Testis (tissue), 3 donors: ENCODE measurements around the gene CLEC10A. TPM values are rescaled to one million over a fixed set of nuclear protein-coding genes. Genes with fewer than 3 reads are reported as not detected.

ENCODE experiments used
- DNase-seq: peaks from one replicate; pipeline ENCODE4 v3.0.0-alpha.2; 2019
- H3K27ac ChIP-seq, 2 donors: fragments of 200-600 bp; sonication (generic); one replicate each; pipeline ENCODE4 v1.5.1; 2019
- H3K27me3 ChIP-seq: fragments of 200-600 bp; sonication (generic); one replicate; pipeline ENCODE4 v1.5.1; 2019
- H3K36me3 ChIP-seq: fragments of 200-600 bp; sonication (generic); one replicate; pipeline ENCODE4 v1.5.1; 2017; ENCODE audit warnings: low read depth; ENCODE audit errors: missing control alignments
- H3K4me1 ChIP-seq: fragments of 200-600 bp; sonication (generic); one replicate; pipeline ENCODE4 v1.5.1; 2019
- H3K4me3 ChIP-seq, 2 donors: fragments of 200-600 bp; sonication (generic); one replicate each; pipeline ENCODE4 v1.5.1; 2017 to 2019
- H3K9me3 ChIP-seq: fragments of 200-600 bp; sonication (generic); one replicate; pipeline ENCODE4 v1.5.1; 2017
- POLR2A ChIP-seq: fragments of 450-650 bp; IDR thresholded peaks from one replicate; pipeline ENCODE4 v1.6.1; 2017; ENCODE audit warnings: antibody characterized with exemption, mild to moderate bottlenecking, moderate library complexity
- WGBS, 2 donors: methylation state at CpG; one replicate each; pipeline ENCODE4 v1.1.5; 2018; 5-methylcytosine and 5-hydroxymethylcytosine counted together
- intact Hi-C: fragments of 100-400 bp; cut with DNase I; formaldehyde crosslinking; loops from one replicate; pipeline ENCODE4 v1.15.1; 2023; ENCODE audit warnings: low total_unique reads
- polyA plus RNA-seq: library from polyadenylated mRNA; stranded (reverse); fragments of 350-450 nt; fragmentation: Illumina TruSeq; extraction: RNeasy Lipid Tissue Mini Kit (QIAGEN cat#74804); gene quantifications from one replicate; pipeline ENCODE4 v1.2.3, GENCODE V29; 2014; ENCODE audit warnings: low read depth, low replicate concordance; ENCODE audit not compliant: insufficient read depth
- total RNA-seq, 2 donors: library from RNA; depleted of rRNA; stranded (reverse); fragments of >200 nt; gene quantifications; one replicate each; pipeline ENCODE4 v1.2.3, GENCODE V29; 2016
- TF ChIP-seq, protein P1 (sequence below), 3 experiments: fragments of 450-650 bp in 2 of 3; fragments of 200-600 bp in 1 of 3; sonication (generic) in 1 of 3; IDR thresholded peaks; one replicate each; pipeline ENCODE4 v1.5.1; 2016 to 2019; ENCODE audit warnings: antibody characterized with exemption in 3 of 3, mild to moderate bottlenecking in 2 of 3, moderate library complexity in 1 of 3

Gene CLEC10A
- total and polyA plus RNA-seq, 3 donors from 2014 or later, result 3.5 to 11.7 (median 3.8) TPM

DNA sequence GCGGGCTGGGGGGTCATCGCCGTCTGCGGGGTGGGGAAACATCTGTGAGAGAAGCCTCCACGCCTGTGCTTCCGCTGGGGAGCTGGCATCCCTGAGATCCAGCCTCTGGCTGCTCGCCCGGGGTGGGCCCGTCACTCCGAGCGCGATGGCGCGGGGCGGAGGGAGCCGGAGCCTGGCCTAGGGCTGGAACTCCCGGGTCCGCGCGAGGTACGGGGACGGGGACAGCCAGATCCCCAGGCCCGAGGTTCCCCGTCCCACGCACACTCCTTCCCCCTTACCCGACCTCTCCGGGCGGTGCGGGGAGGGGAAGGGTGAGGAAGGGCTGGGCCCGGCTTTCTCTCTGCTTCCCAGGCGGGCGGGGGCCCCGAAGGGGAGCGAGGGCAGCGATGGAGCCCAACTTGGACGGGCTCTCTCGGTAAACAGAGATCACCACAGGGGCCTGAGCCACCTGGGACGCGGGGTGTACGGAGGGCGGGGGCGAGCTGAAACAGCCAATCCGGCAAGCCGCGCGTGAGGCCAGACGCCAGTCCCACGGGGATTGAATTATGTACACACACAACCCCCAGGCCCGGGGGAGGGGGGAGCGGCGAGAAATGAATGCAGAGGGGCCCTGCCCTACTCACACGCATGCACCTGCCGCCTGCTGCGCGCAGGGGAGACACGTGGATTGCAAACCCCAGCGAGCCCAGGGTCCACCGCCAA lies 36.4 kb downstream of the CLEC10A start, which contains the start of gene SLC16A11:
TSS of gene SLC16A11 (minus strand) at position 596 of the 702 bp plus-strand sequence. CDS start at position 17, 579 bp downstream.
- Histone ChIP-seq H3K4me1 (peaks cover 33% of the 10 kb centered on the region), H3K4me3 (peak within 1 kb of the TSS; percentile 34 to 59), H3K9me3 (no peaks in the 10 kb centered on the region), H3K27ac (no peak within 1 kb of the TSS), H3K36me3 (no peaks in the 10 kb centered on the region), H3K27me3 (no peaks in the 10 kb centered on the region)
- TF ChIP-seq, protein P1, sequence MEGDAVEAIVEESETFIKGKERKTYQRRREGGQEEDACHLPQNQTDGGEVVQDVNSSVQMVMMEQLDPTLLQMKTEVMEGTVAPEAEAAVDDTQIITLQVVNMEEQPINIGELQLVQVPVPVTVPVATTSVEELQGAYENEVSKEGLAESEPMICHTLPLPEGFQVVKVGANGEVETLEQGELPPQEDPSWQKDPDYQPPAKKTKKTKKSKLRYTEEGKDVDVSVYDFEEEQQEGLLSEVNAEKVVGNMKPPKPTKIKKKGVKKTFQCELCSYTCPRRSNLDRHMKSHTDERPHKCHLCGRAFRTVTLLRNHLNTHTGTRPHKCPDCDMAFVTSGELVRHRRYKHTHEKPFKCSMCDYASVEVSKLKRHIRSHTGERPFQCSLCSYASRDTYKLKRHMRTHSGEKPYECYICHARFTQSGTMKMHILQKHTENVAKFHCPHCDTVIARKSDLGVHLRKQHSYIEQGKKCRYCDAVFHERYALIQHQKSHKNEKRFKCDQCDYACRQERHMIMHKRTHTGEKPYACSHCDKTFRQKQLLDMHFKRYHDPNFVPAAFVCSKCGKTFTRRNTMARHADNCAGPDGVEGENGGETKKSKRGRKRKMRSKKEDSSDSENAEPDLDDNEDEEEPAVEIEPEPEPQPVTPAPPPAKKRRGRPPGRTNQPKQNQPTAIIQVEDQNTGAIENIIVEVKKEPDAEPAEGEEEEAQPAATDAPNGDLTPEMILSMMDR (IDR thresholded peaks at IDR 0.05), result no peak
- intact Hi-C loops, result no loop called here
- peak; percentile 54 for DNase-seq
- 1 to 6% methylated on average over 21 to 57 of the region's 58 CpGs for WGBS, 2 donors

DNA sequence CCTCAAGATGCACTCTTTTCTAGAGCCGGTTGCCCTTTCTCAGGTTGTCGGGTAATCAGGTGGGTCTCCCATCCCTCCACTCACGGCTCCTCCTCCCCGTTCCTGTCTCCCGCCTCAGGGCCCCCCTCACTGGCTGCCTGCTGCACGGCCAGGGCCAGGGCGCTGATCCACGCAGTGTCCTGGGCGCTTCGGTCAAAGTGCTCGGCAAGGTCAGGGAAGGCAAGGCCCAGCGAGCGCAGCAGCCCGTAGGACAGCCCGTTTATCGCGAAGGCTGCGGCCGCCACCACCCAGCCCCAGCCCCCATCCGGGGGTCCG lies 36.9 kb downstream of the CLEC10A start:
- peaks cover 33% of the 10 kb centered on the region for H3K4me1 ChIP-seq
- H3K36me3 ChIP-seq, result no peaks in the 10 kb centered on the region
- intact Hi-C loops, result no loop called here
- TF ChIP-seq POLR2A, result no peak
- TF ChIP-seq, protein P1 (IDR thresholded peaks at IDR 0.05), result no peak
- no peaks in the 10 kb centered on the region for H3K27me3 ChIP-seq
- no peaks in the 10 kb centered on the region for H3K9me3 ChIP-seq
- no peak overlapping the region for H3K27ac ChIP-seq
- WGBS, 2 donors, result 1% methylated on average over 11 to 21 of the region's 21 CpGs
- no peak for DNase-seq
- H3K4me3 ChIP-seq, result peak overlapping the region; percentile 34 to 59

DNA sequence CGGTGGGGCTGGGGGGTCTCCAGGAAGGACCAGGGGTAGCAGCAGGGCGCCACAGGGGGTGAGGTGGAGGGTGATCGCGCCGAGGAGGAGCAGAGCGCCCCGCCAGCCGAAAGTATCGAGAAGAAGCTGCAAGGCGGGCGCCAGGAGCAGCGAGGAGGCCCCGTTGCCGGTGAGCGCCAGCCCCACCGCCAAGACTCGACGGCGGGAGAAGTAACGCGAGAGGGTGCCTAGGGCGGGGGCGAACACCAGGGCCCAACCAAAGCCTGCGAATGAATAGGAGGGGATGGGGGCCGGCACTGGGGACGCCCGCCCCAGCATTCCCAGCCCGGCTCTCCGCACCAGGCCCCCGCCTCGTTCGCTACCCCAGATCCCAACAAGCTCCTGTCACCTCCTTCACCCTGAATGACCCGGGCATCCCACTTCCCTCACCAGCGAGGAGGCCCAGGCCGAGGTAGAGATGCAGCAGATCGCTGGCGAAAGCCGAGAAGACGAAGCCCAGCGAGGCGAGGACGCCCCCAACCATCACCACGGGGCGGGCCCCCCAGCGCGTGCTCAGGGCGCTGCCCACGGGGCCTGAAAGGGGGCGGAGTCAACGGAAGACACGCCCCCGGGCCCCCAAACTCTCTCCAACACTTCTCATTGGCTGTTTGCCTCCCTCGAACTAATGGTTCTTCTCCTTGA lies 37.4 kb downstream of the CLEC10A start:
- Histone ChIP-seq H3K9me3 (no peaks in the 10 kb centered on the region), H3K27ac (no peak overlapping the region), H3K4me1 (peaks cover 33% of the 10 kb centered on the region), H3K27me3 (no peaks in the 10 kb centered on the region), H3K4me3 (peak overlapping the region in 1 of 2 donors; percentile 59), H3K36me3 (no peaks in the 10 kb centered on the region)
- intact Hi-C loops, result no loop called here
- WGBS, 2 donors, result 14 to 21% methylated on average over 31 to 53 of the region's 53 CpGs
- no peak for DNase-seq
- TF ChIP-seq, protein P1 (IDR thresholded peaks at IDR 0.05), result no peak
- no peak for TF ChIP-seq POLR2A

DNA sequence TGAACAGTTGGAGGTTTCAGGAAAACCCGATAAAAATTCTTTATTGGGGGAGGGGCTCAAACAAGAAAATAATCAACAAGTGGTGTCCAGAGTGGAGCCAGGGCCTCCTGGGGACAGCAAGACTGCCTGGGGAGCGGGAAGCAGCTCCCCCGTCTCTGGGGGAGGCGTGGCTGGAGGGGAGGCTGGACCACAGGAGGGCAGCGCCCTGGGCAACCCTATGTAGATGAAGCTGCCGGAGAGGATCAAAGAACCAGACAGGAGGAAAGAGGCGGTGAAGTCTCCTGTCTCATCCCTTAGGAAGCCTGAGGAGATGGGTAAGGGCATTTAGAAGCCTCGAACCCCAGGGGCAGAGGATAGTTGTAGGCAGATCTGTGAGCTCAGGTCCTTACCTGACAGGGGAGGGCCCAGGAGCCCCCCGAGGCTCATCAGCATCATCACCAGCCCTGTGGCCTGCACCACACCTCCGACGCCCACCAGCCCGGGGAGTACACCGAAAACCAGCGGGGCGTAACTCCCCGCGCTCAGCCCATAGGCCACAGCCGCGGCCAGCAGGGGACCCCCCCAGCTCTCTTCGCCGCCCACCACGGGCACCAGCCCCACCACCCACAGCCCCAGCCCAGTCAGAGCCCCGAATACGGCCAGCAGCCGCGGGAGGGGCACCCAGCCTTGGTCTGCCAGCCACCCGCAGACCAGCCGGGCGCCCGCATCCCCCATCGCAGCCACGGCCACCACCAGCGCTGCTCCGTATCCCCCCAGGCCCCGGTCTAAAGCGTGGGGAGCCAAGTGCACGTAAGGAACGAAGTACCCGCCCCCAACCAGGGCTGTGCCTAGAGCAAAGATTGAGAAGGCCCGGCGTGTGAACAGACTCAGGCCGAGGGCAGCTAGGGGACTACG lies 38.2 kb downstream of the CLEC10A start:
- no peak for TF ChIP-seq POLR2A
- TF ChIP-seq, protein P1 (IDR thresholded peaks at IDR 0.05), result no peak
- Histone ChIP-seq H3K4me1 (peaks cover 29% of the 10 kb centered on the region), H3K9me3 (no peaks in the 10 kb centered on the region), H3K27ac (no peak overlapping the region), H3K36me3 (no peaks in the 10 kb centered on the region), H3K27me3 (no peaks in the 10 kb centered on the region), H3K4me3 (peak overlapping the region in 1 of 2 donors; percentile 59)
- intact Hi-C loops, result no loop called here
- DNase-seq, result no peak
- WGBS, 2 donors, result 25 to 35% methylated on average over 23 to 43 of the region's 43 CpGs
